Stimulated activated CD4-positive, alpha-beta T cell treated with anti-CD3 and anti-CD28 coated beads, Interleukin-4, amount 100 ng/mL, for 48 hours (primary cell): ENCODE data around the gene GMPPA.

ENCODE experiments used
- DNase-seq, 2 donors: peaks; one replicate each; pipeline ENCODE4 v3.0.0-alpha.2; 2020; ENCODE audit warnings: low read depth in 2 of 2

The GMPPA gene

GRCh38 chr2:219468410-219469185 is 30.1 kb upstream of the GMPPA start:
- DNase-seq: no peak

DNA sequence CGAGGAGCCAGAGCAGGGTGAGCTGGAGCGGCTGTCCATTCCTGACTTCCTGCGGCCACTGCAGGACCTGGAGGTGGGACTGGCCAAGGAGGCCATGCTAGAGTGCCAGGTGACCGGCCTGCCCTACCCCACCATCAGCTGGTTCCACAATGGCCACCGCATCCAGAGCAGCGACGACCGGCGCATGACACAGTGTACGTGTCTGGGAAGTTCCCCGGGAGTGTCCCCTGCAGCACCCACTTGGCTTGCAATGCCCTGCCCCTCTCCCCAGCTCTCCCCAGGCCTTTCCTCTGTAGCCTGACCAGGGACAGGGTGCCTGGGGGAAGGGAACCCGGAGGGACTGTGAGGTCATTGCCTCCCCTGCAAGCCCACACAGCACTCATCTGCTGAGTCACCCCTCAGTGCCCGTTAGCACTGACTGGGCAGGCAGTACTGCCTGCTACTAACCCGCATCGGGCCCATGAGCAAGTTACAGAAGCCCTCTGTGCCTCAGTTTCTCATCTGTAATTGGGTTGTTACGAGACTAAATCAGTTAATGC is 29.4 kb upstream of the GMPPA start:
- DNase-seq: no peak

- DNase-seq: no peak
Observed at GRCh38 chr2:219470429-219470828, 28.3 kb upstream of the GMPPA start.

GRCh38 chr2:219471476-219472371 is 27.0 kb upstream of the GMPPA start:
- DNase-seq: no peak

DNA sequence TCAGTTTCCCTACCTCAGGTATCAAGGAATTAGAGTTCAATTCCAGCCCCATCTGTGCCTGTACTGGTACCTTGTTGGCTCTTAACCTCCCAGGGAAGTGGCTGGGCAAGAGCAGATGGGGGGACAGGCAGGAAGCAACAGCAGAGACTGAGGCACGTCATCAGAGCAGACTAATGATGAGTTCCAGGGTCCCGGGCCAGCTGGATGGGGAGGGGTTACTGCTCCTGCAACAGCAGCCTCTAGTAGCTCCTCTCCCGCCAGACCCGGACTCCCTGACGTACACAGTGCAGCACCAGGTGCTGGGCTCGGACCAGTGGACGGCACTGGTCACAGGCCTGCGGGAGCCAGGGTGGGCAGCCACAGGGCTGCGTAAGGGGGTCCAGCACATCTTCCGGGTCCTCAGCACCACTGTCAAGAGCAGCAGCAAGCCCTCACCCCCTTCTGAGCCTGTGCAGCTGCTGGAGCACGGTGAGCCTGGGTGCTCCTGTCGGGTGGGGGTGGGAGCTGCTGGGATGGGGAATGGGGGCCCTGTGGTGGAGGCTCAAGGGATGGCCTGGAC is 26.0 kb upstream of the GMPPA start:
- no peak for DNase-seq

- DNase-seq: no peak
Observed at GRCh38 chr2:219473511-219473910, 25.2 kb upstream of the GMPPA start.

DNA sequence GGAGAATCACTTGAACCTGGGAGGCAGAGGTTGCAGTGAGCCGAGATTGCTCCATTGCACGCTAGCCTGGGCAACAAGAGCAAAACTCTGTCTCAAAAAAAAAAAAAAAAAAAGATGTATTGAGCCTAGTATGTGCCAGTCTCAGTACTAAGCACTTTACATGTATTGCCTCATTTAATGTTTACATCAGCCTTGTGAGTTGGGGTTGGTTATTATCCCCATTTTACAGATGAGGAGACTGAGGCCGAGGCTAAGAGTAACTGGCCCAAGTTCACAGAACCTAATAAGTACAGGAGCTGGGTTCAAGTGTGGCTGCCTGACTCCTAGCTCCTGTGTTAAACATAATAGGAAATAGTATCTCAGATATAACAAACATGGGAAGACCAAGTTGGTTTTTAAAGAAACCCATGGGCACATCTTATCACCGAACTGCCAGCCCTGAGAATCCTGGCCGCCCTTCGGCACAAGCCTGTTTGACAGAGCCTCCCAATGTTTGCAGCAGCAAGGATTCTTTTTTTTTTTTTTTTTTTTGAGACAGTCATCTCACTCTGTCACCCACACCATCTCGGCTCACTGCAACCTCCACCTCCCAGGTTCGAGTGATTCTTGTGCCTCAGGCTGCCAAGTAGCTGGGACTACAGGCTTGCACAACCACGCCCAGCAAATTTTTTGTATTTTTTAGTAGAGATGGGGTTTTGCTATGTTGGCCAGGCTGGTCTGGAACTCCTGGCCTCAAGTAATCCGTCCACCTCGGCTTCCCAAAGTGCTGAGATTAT is 24.2 kb upstream of the GMPPA start:
- no peak for DNase-seq

- no peak for DNase-seq
Observed at GRCh38 chr2:219475278-219475677, 23.4 kb upstream of the GMPPA start.

DNA sequence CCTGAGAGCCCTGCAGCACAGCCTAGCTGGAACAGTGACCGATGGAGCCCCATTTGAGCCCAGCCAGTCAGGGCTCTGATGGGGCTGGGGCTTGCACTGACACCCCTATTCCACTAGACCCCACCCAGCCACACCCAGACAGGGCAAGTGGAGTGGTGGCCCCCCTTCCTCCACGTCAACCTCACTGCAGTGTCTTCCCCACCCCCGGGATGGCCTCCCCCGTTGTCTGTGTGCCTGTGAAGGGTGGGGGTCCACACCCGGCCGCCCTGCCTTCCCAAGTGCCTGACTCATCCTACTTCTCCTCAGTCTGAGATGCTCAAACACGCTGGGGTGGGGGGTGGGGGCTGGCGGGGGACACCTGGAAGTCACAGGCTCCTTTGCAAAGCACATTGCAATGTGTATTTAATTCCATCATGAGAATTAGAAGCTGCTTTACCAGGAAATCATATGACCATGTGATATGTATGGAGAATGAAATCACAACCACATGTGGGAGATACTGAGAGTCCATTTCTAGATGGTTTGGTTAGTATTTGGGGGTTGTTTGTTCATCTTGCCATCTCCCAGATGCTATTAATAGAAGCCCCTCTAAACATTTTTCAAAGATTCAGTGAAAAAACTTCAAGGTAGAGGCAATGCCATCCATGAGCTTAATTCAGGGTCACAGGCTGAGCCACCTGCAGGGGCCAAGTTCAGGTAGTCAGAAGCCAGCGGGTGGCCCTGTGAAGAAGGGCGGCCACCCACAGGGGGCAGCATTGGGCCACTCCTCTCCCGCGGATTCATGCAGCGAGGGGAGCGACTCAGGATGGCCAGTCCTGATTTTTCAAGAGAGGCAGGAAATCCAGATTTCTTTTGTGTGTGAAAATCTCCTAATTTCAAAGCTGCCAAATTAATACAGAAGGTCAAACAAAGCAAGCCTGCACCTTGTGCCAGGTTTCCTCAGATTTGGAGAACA is 22.7 kb upstream of the GMPPA start:
- peak; percentile 62 to 67 for DNase-seq

DNA sequence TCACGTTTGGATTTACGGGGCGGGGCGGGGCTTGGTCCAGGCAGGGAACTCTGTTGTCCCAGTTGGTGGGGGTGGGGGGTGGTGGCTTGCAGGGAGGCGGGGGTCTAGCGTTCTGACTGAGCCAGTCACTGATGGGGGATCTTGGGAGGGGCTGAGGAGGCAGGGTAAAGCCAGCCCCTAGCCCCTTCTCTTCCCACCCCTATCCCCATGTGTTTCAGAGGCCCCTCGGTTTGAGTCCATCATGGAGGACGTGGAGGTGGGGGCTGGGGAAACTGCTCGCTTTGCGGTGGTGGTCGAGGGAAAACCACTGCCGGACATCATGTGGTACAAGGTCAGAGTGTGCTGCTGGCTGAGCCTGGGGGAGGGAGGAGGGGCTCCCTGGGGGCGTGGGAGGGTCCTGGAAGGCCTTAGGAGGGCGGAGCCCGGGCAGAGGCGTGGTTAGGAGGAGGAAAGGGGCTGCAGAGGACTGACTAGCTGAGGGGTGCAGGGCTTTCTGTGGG is 22.0 kb upstream of the GMPPA start:
- no peak for DNase-seq

GRCh38 chr2:219477179-219477578 is 21.5 kb upstream of the GMPPA start:
- DNase-seq: no peak

- DNase-seq: no peak
Observed at GRCh38 chr2:219477815-219478214, 20.9 kb upstream of the GMPPA start.

- DNase-seq: no peak
Observed at GRCh38 chr2:219478916-219479315, 19.8 kb upstream of the GMPPA start.

- no peak for DNase-seq
Observed at GRCh38 chr2:219480004-219480403, 18.7 kb upstream of the GMPPA start.

DNA sequence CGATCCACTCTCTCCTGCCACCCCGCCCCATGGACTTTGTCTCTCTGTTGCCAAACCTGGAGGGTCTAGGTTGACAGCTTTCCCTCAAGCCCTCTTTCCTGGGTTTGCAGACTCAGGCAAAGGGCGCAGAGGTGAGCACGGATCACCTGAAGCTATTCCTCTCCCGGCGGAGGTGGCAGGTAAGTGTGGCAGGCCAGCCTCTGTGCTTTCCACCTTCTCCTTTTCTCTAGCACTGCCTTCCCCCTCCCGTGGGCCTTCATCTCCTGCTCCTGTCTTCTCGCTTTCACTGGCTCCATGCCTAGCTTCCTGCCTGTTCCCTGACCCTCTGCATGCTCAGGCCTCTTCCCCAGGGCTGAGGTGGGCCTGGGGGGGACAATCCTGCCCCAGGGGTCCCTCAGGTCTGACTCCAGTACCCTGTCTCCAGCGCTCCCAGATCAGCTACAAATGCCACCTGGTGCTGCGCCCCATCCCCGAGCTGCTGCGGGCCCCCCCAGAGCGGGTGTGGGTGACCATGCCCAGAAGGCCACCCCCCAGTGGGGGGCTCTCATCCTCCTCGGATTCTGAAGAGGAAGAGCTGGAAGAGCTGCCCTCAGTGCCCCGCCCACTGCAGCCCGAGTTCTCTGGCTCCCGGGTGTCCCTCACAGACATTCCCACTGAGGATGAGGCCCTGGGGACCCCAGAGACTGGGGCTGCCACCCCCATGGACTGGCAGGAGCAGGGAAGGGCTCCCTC is 15.9 kb upstream of the GMPPA start:
- no peak for DNase-seq

GRCh38 chr2:219483451-219484342 is 15.0 kb upstream of the GMPPA start:
- DNase-seq: no peak

DNA sequence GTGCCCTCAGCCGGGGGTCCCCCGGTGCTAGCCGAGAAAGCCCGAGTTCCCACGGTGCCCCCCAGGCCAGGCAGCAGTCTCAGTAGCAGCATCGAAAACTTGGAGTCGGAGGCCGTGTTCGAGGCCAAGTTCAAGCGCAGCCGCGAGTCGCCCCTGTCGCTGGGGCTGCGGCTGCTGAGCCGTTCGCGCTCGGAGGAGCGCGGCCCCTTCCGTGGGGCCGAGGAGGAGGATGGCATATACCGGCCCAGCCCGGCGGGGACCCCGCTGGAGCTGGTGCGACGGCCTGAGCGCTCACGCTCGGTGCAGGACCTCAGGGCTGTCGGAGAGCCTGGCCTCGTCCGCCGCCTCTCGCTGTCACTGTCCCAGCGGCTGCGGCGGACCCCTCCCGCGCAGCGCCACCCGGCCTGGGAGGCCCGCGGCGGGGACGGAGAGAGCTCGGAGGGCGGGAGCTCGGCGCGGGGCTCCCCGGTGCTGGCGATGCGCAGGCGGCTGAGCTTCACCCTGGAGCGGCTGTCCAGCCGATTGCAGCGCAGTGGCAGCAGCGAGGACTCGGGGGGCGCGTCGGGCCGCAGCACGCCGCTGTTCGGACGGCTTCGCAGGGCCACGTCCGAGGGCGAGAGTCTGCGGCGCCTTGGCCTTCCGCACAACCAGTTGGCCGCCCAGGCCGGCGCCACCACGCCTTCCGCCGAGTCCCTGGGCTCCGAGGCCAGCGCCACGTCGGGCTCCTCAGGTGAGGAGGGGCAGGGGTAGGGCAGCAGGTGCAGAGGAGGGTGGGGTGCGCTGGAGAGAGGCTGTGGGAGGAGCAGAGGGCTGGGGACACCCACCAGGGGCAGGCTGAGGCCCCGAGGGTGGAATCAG is 14.1 kb upstream of the GMPPA start:
- no peak for DNase-seq

- DNase-seq: no peak
Observed at GRCh38 chr2:219485201-219485580, 13.5 kb upstream of the GMPPA start.
